Measurements from ENCODE around the gene CALR. TPM values are rescaled to one million over a fixed set of nuclear protein-coding genes. Genes with fewer than 3 reads are reported as not detected.
"Not testable (repeated sequence)": the region's sequence is repeated elsewhere in the genome, so short reads cannot be mapped to it uniquely, and the experiment has no call there.

Gene CALR
- total RNA-seq, 1 donor from 2014 or later: 382 TPM

DNA sequence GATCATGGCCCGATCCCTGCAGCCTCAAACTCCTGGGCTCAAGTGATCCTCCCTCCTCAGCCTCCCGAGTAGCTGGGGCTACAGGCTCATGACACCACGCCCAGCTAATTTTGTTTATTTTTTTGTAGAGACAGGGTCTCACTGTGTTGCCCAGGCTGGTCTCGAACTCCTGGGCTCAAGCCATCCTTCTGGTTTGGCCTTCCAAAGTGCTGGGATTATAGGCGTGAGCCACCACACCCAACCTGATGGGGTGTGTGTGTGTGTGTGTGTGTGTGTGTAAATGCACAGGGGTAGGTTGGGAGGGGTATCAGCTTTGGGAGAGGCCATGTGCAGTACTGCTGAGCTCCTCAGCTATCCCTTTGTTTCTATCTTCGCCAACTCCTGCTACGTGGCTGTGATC is 37.7 kb downstream of the CALR start:
- H3K27me3 ChIP-seq (ENCODE audit: control insufficient read depth in 3 of 3, insufficient read depth in 3 of 3, low read length in 3 of 3); H3K9ac ChIP-seq (ENCODE audit: low read depth in 1 of 3, low read length in 3 of 3); H3K36me3 ChIP-seq (ENCODE audit: control insufficient read depth in 3 of 3, insufficient read depth in 3 of 3, low read length in 3 of 3); H3K4me3 ChIP-seq (ENCODE audit: low read length in 3 of 3); H3K9me3 ChIP-seq (ENCODE audit: control insufficient read depth in 3 of 3, low read length in 3 of 3); H3K27ac ChIP-seq (ENCODE audit: low read depth, low read length); H3K4me1 ChIP-seq (ENCODE audit: control insufficient read depth in 3 of 3, insufficient read depth in 3 of 3, low read length in 3 of 3): not testable (repeated sequence)

DNA sequence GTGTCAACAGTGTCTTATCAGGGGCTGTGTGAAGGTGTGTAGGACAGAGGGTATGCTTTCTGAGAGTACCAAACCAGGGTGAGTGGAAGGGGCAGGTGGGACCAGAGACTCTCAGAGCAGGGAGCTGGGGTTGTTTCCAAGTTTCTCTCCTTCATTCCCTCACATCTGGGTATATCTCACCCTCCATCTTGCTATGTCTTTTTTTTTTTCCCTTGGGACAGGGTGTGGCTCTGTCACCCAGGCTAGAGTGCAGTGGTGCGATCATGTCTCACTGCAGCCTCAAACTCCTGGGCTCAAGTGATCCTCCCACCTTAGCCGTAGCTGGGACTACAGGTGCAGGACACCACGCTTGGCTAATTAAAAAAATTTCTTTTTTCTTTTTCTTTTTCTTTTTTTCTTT is 41.6 kb downstream of the CALR start:
- Histone ChIP-seq H3K4me1 (ENCODE audit: control insufficient read depth in 3 of 3, insufficient read depth in 3 of 3, low read length in 3 of 3) (peaks cover 14 to 19% (median 14%) of the 10 kb centered on the region in 3 donors), H3K9me3 (ENCODE audit: control insufficient read depth in 3 of 3, low read length in 3 of 3) (no peaks in the 10 kb centered on the region), H3K36me3 (ENCODE audit: control insufficient read depth in 3 of 3, insufficient read depth in 3 of 3, low read length in 3 of 3) (no peaks in the 10 kb centered on the region), H3K27me3 (ENCODE audit: control insufficient read depth in 3 of 3, insufficient read depth in 3 of 3, low read length in 3 of 3) (no peaks in the 10 kb centered on the region), H3K27ac (ENCODE audit: low read depth, low read length) (no peak overlapping the region), H3K9ac (ENCODE audit: low read depth in 1 of 3, low read length in 3 of 3) (no peak overlapping the region), H3K4me3 (ENCODE audit: low read length in 3 of 3) (no peak overlapping the region)

DNA sequence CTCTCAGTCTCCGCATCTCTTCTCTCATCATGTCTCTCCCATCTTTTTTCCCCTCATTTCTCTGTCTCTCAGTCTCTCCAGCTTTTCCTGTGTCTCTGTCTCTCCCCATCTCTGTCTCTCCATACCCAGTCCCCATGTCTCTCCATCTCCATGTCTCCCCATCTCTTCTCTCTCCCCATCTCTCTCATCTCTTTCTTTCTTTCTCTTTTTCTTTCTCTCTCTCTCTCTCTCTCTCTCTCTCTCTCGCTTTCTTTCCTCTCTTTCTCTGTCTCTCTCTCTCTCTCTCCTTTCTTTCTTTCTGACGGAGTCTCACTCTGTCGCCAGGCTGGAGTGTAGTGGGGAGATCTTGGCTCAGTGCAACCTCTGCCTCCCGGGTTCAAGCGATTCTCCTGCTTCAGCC is 44.2 kb downstream of the CALR start:
- Histone ChIP-seq H3K27ac (ENCODE audit: low read depth, low read length) (no peak overlapping the region), H3K9me3 (ENCODE audit: control insufficient read depth in 3 of 3, low read length in 3 of 3) (no peaks in the 10 kb centered on the region), H3K36me3 (ENCODE audit: control insufficient read depth in 3 of 3, insufficient read depth in 3 of 3, low read length in 3 of 3) (no peaks in the 10 kb centered on the region), H3K4me1 (ENCODE audit: control insufficient read depth in 3 of 3, insufficient read depth in 3 of 3, low read length in 3 of 3) (peaks cover 21 to 24% (median 23%) of the 10 kb centered on the region in 3 donors), H3K27me3 (ENCODE audit: control insufficient read depth in 3 of 3, insufficient read depth in 3 of 3, low read length in 3 of 3) (no peaks in the 10 kb centered on the region), H3K9ac (ENCODE audit: low read depth in 1 of 3, low read length in 3 of 3) (no peak overlapping the region), H3K4me3 (ENCODE audit: low read length in 3 of 3) (no peak overlapping the region)

DNA sequence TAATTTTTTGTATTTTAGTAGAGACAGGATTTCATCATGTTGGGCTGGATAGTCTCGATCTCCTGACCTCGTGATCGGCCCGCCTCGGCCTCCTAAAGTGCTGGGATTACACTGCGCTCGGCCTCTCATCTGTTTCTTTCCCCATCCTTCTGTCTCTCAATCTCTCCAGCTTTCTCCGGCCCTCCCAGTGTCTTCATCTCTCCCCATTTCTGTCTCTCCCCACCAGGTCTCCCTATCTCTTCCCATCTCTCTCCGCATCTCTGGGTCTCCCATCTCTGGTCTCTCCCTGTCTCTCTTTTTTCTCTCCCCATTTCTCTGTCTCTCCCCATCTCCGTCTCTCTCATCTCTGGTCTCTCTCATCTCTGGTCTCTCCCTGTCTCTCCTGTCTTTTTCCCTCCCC is 44.7 kb downstream of the CALR start:
- peaks cover 21 to 24% (median 23%) of the 10 kb centered on the region in 3 donors for H3K4me1 ChIP-seq (ENCODE audit: control insufficient read depth in 3 of 3, insufficient read depth in 3 of 3, low read length in 3 of 3)
- H3K4me3 ChIP-seq (ENCODE audit: low read length in 3 of 3): peak overlapping the region in 2 of 3 donors; percentile 40 to 43
- no peaks in the 10 kb centered on the region for H3K36me3 ChIP-seq (ENCODE audit: control insufficient read depth in 3 of 3, insufficient read depth in 3 of 3, low read length in 3 of 3)
- H3K27ac ChIP-seq (ENCODE audit: low read depth, low read length): no peak overlapping the region
- H3K27me3 ChIP-seq (ENCODE audit: control insufficient read depth in 3 of 3, insufficient read depth in 3 of 3, low read length in 3 of 3): no peaks in the 10 kb centered on the region
- peak overlapping the region in 2 of 3 donors; percentile 28 to 45 for H3K9ac ChIP-seq (ENCODE audit: low read depth in 1 of 3, low read length in 3 of 3)
- no peaks in the 10 kb centered on the region for H3K9me3 ChIP-seq (ENCODE audit: control insufficient read depth in 3 of 3, low read length in 3 of 3)

DNA sequence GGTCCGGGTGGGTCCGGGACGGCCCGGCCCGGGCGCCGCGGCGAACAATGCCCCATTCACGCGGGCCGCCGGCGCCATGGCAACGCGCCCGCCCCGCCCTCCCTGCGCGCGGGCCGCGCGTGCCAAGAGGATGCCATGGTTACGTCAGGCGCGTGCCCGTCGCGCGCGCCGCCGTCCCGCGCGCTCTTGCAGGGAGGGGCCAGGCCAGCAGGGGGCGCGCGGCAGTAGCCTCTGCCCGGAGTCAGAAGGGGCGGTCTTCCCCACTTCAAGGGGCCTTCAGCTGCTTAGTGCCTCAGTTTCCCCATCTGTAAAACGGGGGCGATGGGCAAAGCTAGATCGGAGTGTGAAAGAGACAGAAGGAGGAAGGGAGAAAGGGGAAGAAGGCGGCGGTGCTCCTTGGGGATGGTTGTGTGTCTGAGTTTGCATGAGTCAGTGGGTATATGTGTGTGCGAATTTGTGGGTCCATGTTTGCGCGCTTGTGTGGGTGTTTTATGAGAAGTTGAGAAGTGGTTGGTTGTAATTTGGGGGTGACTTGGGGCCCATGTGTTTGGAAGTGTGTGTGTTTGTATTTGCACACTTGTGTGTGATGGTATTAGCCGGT is 45.2 kb downstream of the CALR start:
- Histone ChIP-seq H3K4me1 (ENCODE audit: control insufficient read depth in 3 of 3, insufficient read depth in 3 of 3, low read length in 3 of 3) (peaks cover 21 to 24% (median 23%) of the 10 kb centered on the region in 3 donors), H3K9ac (ENCODE audit: low read depth in 1 of 3, low read length in 3 of 3) (peak overlapping the region in 2 of 3 donors; percentile 38 to 54), H3K4me3 (ENCODE audit: low read length in 3 of 3) (peak overlapping the region in 2 of 3 donors; percentile 40 to 43), H3K36me3 (ENCODE audit: control insufficient read depth in 3 of 3, insufficient read depth in 3 of 3, low read length in 3 of 3) (no peaks in the 10 kb centered on the region), H3K27ac (ENCODE audit: low read depth, low read length) (peak overlapping the region; percentile 89), H3K9me3 (ENCODE audit: control insufficient read depth in 3 of 3, low read length in 3 of 3) (no peaks in the 10 kb centered on the region), H3K27me3 (ENCODE audit: control insufficient read depth in 3 of 3, insufficient read depth in 3 of 3, low read length in 3 of 3) (no peaks in the 10 kb centered on the region)

DNA sequence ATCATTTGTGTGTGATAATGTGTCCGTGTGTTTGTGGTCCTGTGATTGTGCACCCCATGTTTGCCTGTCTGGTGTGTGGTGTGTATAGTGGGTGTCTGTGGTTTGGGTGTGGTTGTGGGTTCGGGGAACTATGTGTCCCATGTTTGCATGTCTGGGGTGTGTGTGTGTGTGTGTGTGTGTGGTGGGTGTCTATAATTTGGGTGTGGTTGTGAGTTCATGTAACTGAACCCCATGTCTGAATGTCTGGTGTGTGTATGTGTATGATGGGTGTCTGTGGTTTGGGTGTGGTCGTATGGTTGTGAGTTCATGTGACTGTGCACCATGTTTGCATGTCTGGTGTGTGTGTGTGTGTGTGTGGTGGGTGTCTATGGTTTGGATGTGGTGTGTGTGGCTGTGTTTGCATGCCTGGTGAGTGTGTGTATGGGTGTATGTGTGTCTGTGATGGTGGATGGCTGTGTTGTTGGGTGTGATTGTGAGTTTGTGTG is 45.8 kb downstream of the CALR start:
- H3K27me3 ChIP-seq (ENCODE audit: control insufficient read depth in 3 of 3, insufficient read depth in 3 of 3, low read length in 3 of 3): no peaks in the 10 kb centered on the region
- no peak overlapping the region for H3K4me3 ChIP-seq (ENCODE audit: low read length in 3 of 3)
- H3K9me3 ChIP-seq (ENCODE audit: control insufficient read depth in 3 of 3, low read length in 3 of 3): no peaks in the 10 kb centered on the region
- H3K9ac ChIP-seq (ENCODE audit: low read depth in 1 of 3, low read length in 3 of 3): peak overlapping the region in 2 of 3 donors; percentile 48 to 83
- H3K27ac ChIP-seq (ENCODE audit: low read depth, low read length): peak overlapping the region; percentile 89
- peaks cover 21 to 24% (median 23%) of the 10 kb centered on the region in 3 donors for H3K4me1 ChIP-seq (ENCODE audit: control insufficient read depth in 3 of 3, insufficient read depth in 3 of 3, low read length in 3 of 3)
- H3K36me3 ChIP-seq (ENCODE audit: control insufficient read depth in 3 of 3, insufficient read depth in 3 of 3, low read length in 3 of 3): no peaks in the 10 kb centered on the region

DNA sequence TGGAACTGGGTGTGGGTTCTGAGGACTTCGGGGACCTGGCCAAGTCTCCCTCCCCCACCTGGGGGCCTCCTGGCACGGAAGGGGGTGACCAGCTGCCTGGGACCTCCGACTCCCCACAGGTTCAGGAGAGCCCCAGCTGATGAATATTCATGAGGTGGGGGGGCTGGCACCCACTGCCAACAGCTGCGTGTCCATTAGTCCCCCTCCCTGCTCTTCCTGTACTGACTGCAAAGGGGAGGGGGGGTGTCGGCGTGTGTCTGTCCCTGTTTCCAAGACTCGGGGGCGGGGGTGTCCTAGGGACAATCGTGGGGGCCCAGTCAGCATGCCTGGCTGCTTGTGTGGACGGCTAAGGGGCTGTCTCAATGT is 46.3 kb downstream of the CALR start:
- H3K4me1 ChIP-seq (ENCODE audit: control insufficient read depth in 3 of 3, insufficient read depth in 3 of 3, low read length in 3 of 3): peaks cover 21 to 24% (median 23%) of the 10 kb centered on the region in 3 donors
- peak overlapping the region in 2 of 3 donors; percentile 34 to 58 for H3K4me3 ChIP-seq (ENCODE audit: low read length in 3 of 3)
- no peaks in the 10 kb centered on the region for H3K36me3 ChIP-seq (ENCODE audit: control insufficient read depth in 3 of 3, insufficient read depth in 3 of 3, low read length in 3 of 3)
- H3K9ac ChIP-seq (ENCODE audit: low read depth in 1 of 3, low read length in 3 of 3): peak overlapping the region in 2 of 3 donors; percentile 48 to 83
- H3K9me3 ChIP-seq (ENCODE audit: control insufficient read depth in 3 of 3, low read length in 3 of 3): no peaks in the 10 kb centered on the region
- H3K27ac ChIP-seq (ENCODE audit: low read depth, low read length): peak overlapping the region; percentile 89
- H3K27me3 ChIP-seq (ENCODE audit: control insufficient read depth in 3 of 3, insufficient read depth in 3 of 3, low read length in 3 of 3): no peaks in the 10 kb centered on the region

DNA sequence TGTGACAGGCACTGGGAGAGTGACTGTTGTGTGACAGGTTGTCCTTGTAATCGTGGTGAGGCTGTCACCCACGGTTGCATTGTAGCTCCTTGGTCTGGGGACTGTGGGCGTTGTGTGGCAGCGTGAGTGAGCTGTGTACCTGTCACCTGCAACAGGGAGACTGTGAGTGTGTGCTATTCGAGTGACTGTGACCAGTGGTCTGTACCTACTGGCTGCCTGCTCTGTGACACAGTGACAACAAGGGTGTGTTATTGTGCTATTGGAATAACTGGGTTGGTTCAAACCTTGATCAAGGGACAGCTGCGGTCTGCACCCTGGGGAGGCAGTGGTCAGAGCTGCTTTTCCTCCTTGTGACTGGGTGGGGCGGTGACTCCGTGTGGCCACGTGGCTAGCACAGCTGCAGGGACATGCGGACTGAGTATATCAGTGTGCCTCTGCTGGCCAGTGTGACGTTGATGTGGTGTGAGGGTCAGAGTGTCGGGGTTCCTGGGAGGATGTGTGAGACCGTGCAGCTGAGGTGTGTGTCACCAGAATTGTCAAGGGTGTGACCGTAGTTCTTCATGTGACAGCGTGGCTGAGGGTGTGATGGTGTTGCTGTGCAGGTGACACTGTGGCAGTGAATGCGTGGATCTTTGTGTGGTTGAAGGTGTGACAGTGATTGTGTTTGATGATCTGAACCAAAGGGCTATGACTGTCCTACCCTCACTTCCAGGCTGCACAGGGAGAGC is 46.8 kb downstream of the CALR start:
- H3K9me3 ChIP-seq (ENCODE audit: control insufficient read depth in 3 of 3, low read length in 3 of 3): no peaks in the 10 kb centered on the region
- H3K27ac ChIP-seq (ENCODE audit: low read depth, low read length): peak overlapping the region; percentile 89
- H3K9ac ChIP-seq (ENCODE audit: low read depth in 1 of 3, low read length in 3 of 3): peak overlapping the region; percentile 16 to 83 (median 48)

DNA sequence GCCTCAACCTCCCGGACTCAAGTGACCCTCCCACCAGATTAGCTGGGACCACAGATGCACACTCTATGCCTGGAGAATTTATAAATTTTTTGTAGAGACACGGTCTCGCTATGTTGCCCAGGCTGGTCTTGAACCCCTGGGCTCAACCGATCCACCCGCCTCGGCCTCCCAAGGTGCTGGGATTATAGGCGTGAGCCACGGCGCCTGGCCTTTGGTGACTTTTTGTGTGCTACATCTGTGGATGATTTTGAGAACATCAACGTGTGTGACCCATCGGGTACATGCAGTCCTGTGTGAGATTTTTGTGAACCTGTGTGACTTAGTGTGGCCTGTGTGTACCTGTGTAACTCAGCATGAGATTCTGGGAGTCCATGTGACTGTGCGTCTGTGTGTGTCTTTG is 48.3 kb downstream of the CALR start:
- Histone ChIP-seq H3K4me3 (ENCODE audit: low read length in 3 of 3) (no peak overlapping the region), H3K36me3 (ENCODE audit: control insufficient read depth in 3 of 3, insufficient read depth in 3 of 3, low read length in 3 of 3) (no peaks in the 10 kb centered on the region), H3K9me3 (ENCODE audit: control insufficient read depth in 3 of 3, low read length in 3 of 3) (no peaks in the 10 kb centered on the region), H3K27ac (ENCODE audit: low read depth, low read length) (no peak overlapping the region), H3K4me1 (ENCODE audit: control insufficient read depth in 3 of 3, insufficient read depth in 3 of 3, low read length in 3 of 3) (peaks cover 21 to 24% (median 23%) of the 10 kb centered on the region in 3 donors), H3K9ac (ENCODE audit: low read depth in 1 of 3, low read length in 3 of 3) (no peak overlapping the region), H3K27me3 (ENCODE audit: control insufficient read depth in 3 of 3, insufficient read depth in 3 of 3, low read length in 3 of 3) (no peaks in the 10 kb centered on the region)

More for the DNA sequence above, 46.8 kb downstream of the CALR start:
- Histone ChIP-seq H3K4me1 (ENCODE audit: control insufficient read depth in 3 of 3, insufficient read depth in 3 of 3, low read length in 3 of 3) (peaks cover 21 to 24% (median 23%) of the 10 kb centered on the region in 3 donors), H3K27me3 (ENCODE audit: control insufficient read depth in 3 of 3, insufficient read depth in 3 of 3, low read length in 3 of 3) (no peaks in the 10 kb centered on the region), H3K36me3 (ENCODE audit: control insufficient read depth in 3 of 3, insufficient read depth in 3 of 3, low read length in 3 of 3) (no peaks in the 10 kb centered on the region), H3K4me3 (ENCODE audit: low read length in 3 of 3) (peak overlapping the region in 2 of 3 donors; percentile 34 to 58)

DNA sequence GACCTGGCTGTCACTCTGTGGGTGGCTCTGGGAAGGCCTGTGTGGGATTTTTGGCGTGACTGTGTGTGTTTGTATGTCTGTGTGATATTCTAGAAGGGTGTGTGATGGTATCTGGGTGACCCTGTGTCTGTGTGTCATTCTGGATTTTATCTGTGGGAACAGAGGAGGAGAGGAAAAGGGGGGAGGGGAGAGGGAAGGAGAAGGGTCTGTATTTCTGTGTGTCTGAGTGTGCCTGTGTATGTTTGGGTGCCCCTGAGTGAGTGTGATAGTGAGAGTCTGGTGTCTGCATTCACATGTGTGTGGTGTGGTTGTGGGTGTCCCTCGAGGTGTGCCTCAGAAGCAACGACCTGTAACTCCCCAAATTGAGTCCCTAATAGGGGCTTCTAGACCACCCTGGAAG is 48.8 kb downstream of the CALR start:
- no peak overlapping the region for H3K4me3 ChIP-seq (ENCODE audit: low read length in 3 of 3)
- peaks cover 21 to 24% (median 23%) of the 10 kb centered on the region in 3 donors for H3K4me1 ChIP-seq (ENCODE audit: control insufficient read depth in 3 of 3, insufficient read depth in 3 of 3, low read length in 3 of 3)
- no peaks in the 10 kb centered on the region for H3K36me3 ChIP-seq (ENCODE audit: control insufficient read depth in 3 of 3, insufficient read depth in 3 of 3, low read length in 3 of 3)
- H3K9me3 ChIP-seq (ENCODE audit: control insufficient read depth in 3 of 3, low read length in 3 of 3): no peaks in the 10 kb centered on the region
- no peak overlapping the region for H3K27ac ChIP-seq (ENCODE audit: low read depth, low read length)
- no peak overlapping the region for H3K9ac ChIP-seq (ENCODE audit: low read depth in 1 of 3, low read length in 3 of 3)
- no peaks in the 10 kb centered on the region for H3K27me3 ChIP-seq (ENCODE audit: control insufficient read depth in 3 of 3, insufficient read depth in 3 of 3, low read length in 3 of 3)
